ENCODE data around the gene HHIPL1.

Gene HHIPL1

GRCh38 chr14:99657645-99658155 lies 12.8 kb downstream of the HHIPL1 start:
- H2AFZ ChIP-seq (ENCODE audit: low read depth, low read length): no peak overlapping the region
- H3K4me1 ChIP-seq (ENCODE audit: low read length): peaks cover 5% of the 10 kb centered on the region
- H4K20me1 ChIP-seq (ENCODE audit: insufficient read depth, low read length): no peaks in the 10 kb centered on the region
- no peak overlapping the region for H3K4me2 ChIP-seq (ENCODE audit: low read length)
- H3K79me2 ChIP-seq (ENCODE audit: low read length): no peaks in the 10 kb centered on the region
- no peaks in the 10 kb centered on the region; the same call in none of the 2 replicates for H3K27me3 ChIP-seq (ENCODE audit: low read depth, low read length)
- no peaks in the 10 kb centered on the region for H3K9me3 ChIP-seq (ENCODE audit: insufficient read depth, low read length)
- no peak overlapping the region for H3K27ac ChIP-seq (ENCODE audit: low read length)
- H3K4me3 ChIP-seq (ENCODE audit: low read length): no peak overlapping the region
- no peaks in the 10 kb centered on the region for H3K36me3 ChIP-seq (replicated peaks; ENCODE audit: low read depth, low read length)
- H3K9ac ChIP-seq (ENCODE audit: low read length): no peak overlapping the region
- TF ChIP-seq EZH2phosphoT487 (IDR thresholded peaks at IDR 0.05; ENCODE audit: low read depth): no peak
- TF ChIP-seq CTCF (IDR thresholded peaks at IDR 0.05; ENCODE audit: low read depth, low read length): no peak

GRCh38 chr14:99658218-99658845 lies 13.4 kb downstream of the HHIPL1 start:
- H3K79me2 ChIP-seq (ENCODE audit: low read length): no peaks in the 10 kb centered on the region
- H3K4me3 ChIP-seq (ENCODE audit: low read length): no peak overlapping the region
- no peak overlapping the region for H2AFZ ChIP-seq (ENCODE audit: low read depth, low read length)
- no peak for TF ChIP-seq EZH2phosphoT487 (IDR thresholded peaks at IDR 0.05; ENCODE audit: low read depth)
- no peak for TF ChIP-seq CTCF (IDR thresholded peaks at IDR 0.05; ENCODE audit: low read depth, low read length)
- no peaks in the 10 kb centered on the region for H3K9me3 ChIP-seq (ENCODE audit: insufficient read depth, low read length)
- H3K4me1 ChIP-seq (ENCODE audit: low read length): peaks cover 5% of the 10 kb centered on the region
- H3K9ac ChIP-seq (ENCODE audit: low read length): no peak overlapping the region
- no peak overlapping the region for H3K4me2 ChIP-seq (ENCODE audit: low read length)
- no peaks in the 10 kb centered on the region for H4K20me1 ChIP-seq (ENCODE audit: insufficient read depth, low read length)
- no peaks in the 10 kb centered on the region for H3K36me3 ChIP-seq (replicated peaks; ENCODE audit: low read depth, low read length)
- H3K27ac ChIP-seq (ENCODE audit: low read length): no peak overlapping the region
- H3K27me3 ChIP-seq (ENCODE audit: low read depth, low read length): no peaks in the 10 kb centered on the region; the same call in none of the 2 replicates

DNA sequence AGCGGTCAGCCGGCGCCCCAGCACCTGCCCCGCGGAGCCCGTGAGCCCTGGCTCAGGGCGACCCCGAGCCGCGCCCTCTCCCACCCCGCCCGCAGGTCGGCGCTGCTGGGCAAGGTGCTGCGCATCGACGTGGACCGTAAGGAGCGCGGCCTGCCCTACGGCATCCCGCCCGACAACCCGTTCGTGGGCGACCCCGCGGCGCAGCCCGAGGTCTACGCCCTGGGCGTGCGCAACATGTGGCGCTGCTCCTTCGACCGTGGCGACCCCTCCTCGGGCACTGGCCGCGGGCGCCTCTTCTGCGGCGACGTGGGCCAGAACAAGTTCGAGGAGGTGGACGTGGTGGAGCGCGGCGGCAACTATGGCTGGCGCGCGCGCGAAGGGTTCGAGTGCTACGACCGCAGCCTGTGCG lies 14.4 kb downstream of the HHIPL1 start:
- TF ChIP-seq CTCF (IDR thresholded peaks at IDR 0.05; ENCODE audit: low read depth, low read length) (no peak), EZH2phosphoT487 (IDR thresholded peaks at IDR 0.05; ENCODE audit: low read depth) (no peak)
- Histone ChIP-seq H3K4me1 (ENCODE audit: low read length) (peaks cover 2% of the 10 kb centered on the region), H2AFZ (ENCODE audit: low read depth, low read length) (no peak overlapping the region)

GRCh38 chr14:99660006-99660566 lies 15.2 kb downstream of the HHIPL1 start:
- H3K4me3 ChIP-seq (ENCODE audit: low read length): no peak overlapping the region
- peaks cover 8% of the 10 kb centered on the region for H3K4me1 ChIP-seq (ENCODE audit: low read length)
- peaks cover 1% of the 10 kb centered on the region for H3K27me3 ChIP-seq (ENCODE audit: low read depth, low read length)
- no peak overlapping the region for H3K9ac ChIP-seq (ENCODE audit: low read length)
- no peak overlapping the region for H3K27ac ChIP-seq (ENCODE audit: low read length)
- H4K20me1 ChIP-seq (ENCODE audit: insufficient read depth, low read length): no peaks in the 10 kb centered on the region
- H3K36me3 ChIP-seq (replicated peaks; ENCODE audit: low read depth, low read length): no peaks in the 10 kb centered on the region
- no peak for TF ChIP-seq EZH2phosphoT487 (IDR thresholded peaks at IDR 0.05; ENCODE audit: low read depth)
- no peak for TF ChIP-seq CTCF (IDR thresholded peaks at IDR 0.05; ENCODE audit: low read depth, low read length)
- no peaks in the 10 kb centered on the region for H3K79me2 ChIP-seq (ENCODE audit: low read length)
- H3K4me2 ChIP-seq (ENCODE audit: low read length): no peak overlapping the region
- H2AFZ ChIP-seq (ENCODE audit: low read depth, low read length): no peak overlapping the region
- no peaks in the 10 kb centered on the region for H3K9me3 ChIP-seq (ENCODE audit: insufficient read depth, low read length)

More for the DNA sequence above, 14.4 kb downstream of the HHIPL1 start:
- Histone ChIP-seq H3K27ac (ENCODE audit: low read length) (no peak overlapping the region), H3K79me2 (ENCODE audit: low read length) (no peaks in the 10 kb centered on the region), H3K4me3 (ENCODE audit: low read length) (no peak overlapping the region), H3K27me3 (ENCODE audit: low read depth, low read length) (no peaks in the 10 kb centered on the region; the same call in none of the 2 replicates), H3K9ac (ENCODE audit: low read length) (no peak overlapping the region), H3K9me3 (ENCODE audit: insufficient read depth, low read length) (no peaks in the 10 kb centered on the region), H3K4me2 (ENCODE audit: low read length) (no peak overlapping the region), H3K36me3 (replicated peaks; ENCODE audit: low read depth, low read length) (no peaks in the 10 kb centered on the region), H4K20me1 (ENCODE audit: insufficient read depth, low read length) (no peaks in the 10 kb centered on the region)

All from OCI-LY3 (cell line).